Measurements from ENCODE around the gene TNFRSF1A.

DNA sequence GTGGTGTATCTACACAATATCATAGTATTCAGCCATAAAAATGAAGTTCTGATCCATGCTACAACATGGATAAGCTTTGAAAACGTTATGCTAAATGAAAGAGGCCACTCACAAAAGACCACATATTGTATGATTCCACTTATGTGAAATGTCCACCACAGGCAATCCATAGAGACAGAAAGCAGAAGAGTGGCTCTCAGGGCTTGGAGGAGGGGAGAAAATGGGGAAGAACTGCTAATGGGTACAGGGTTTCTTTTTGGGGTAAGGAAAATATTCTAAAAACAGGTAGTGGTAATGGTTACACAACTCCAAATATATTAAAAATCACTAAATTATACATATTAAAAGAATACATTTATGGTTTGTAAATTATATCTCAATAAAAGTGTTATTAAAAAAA, 17.0 kb upstream of the TNFRSF1A start:
- no peak for TF ChIP-seq POLR2A (IDR thresholded peaks at IDR 0.05)
- TF ChIP-seq CTCF (IDR thresholded peaks at IDR 0.05): no peak
- TF ChIP-seq POLR2AphosphoS5 (IDR thresholded peaks at IDR 0.05): no peak
